GM19099 (cell line): ENCODE data around the gene IGFLR1.
A peak's percentile ranks its signal among the peaks of the same experiment; 100 is the strongest.

Experiments used
- POLR2A ChIP-seq: IDR thresholded peaks from 3 replicates; pipeline ENCODE4 v1.6.1; 2011; ENCODE audit warnings: low read depth; ENCODE audit not compliant: insufficient read length; ENCODE audit errors: extremely low read depth

Gene IGFLR1

GRCh38 chr19:35753634-35754369 lies 11.6 kb upstream of the IGFLR1 start:
- TF ChIP-seq POLR2A, result no peak

GRCh38 chr19:35752746-35753350 lies 10.6 kb upstream of the IGFLR1 start:
- TF ChIP-seq POLR2A, result no peak

GRCh38 chr19:35751839-35752745 lies 9.8 kb upstream of the IGFLR1 start:
- no peak for TF ChIP-seq POLR2A

- TF ChIP-seq POLR2A, result no peak
Measured at GRCh38 chr19:35750167-35750566, 7.9 kb upstream of the IGFLR1 start.

GRCh38 chr19:35748106-35749020 lies 6.1 kb upstream of the IGFLR1 start, which contains the start of gene LIN37:
Gene LIN37 (plus strand): TSS chr19:35748576. CDS start chr19:35748725, 149 bp downstream.
- TF ChIP-seq POLR2A, result peak; percentile 68

GRCh38 chr19:35746531-35746930 lies 4.3 kb upstream of the IGFLR1 start:
- no peak for TF ChIP-seq POLR2A

- TF ChIP-seq POLR2A, result no peak
Measured at GRCh38 chr19:35746087-35746462, 3.8 kb upstream of the IGFLR1 start.

- peak; percentile 65 for TF ChIP-seq POLR2A
Measured at GRCh38 chr19:35745328-35746086, 3.3 kb upstream of the IGFLR1 start, which contains the start of the genes PSENEN and U2AF1L4. Gene PSENEN (plus strand): TSS chr19:35745651. CDS start chr19:35745931, 280 bp downstream. Gene U2AF1L4 (minus strand): TSS chr19:35745418. CDS start chr19:35745391, 27 bp downstream.

GRCh38 chr19:35744430-35745327 lies 2.4 kb upstream of the IGFLR1 start:
- TF ChIP-seq POLR2A, result peak; percentile 70

GRCh38 chr19:35743640-35744429 lies 1.6 kb upstream of the IGFLR1 start:
- no peak for TF ChIP-seq POLR2A

GRCh38 chr19:35741203-35741515 lies 1.1 kb downstream of the IGFLR1 start:
- no peak for TF ChIP-seq POLR2A
